GM19324 (cell line): ENCODE data around the gene BRCC3.

Source experiments
- ATAC-seq: cut with Tn5 transposase; IDR thresholded peaks from one replicate; pipeline ENCODE4 v1.9.1; 2021; ENCODE audit warnings: mild to moderate bottlenecking, moderate library complexity; ENCODE audit not compliant: unreplicated experiment, low FRiP score

The BRCC3 gene

GRCh38 chrX:155070975-155071693 lies at the start of gene BRCC3, which contains the start of the genes CMC4 and MTCP1:
Gene BRCC3, plus strand, starts transcription at chrX:155071508. Its CDS starts 20 bp downstream, at chrX:155071528.
Gene CMC4, minus strand, starts transcription at chrX:155071136. Its CDS starts 7,113 bp downstream, at chrX:155064023.
Gene MTCP1, minus strand, starts transcription at chrX:155071136. Its CDS starts 5,126 bp downstream, at chrX:155066010.
- peak; percentile 94 for ATAC-seq

- no peak for ATAC-seq
Observed at GRCh38 chrX:155022585-155022984, 48.7 kb upstream of the BRCC3 start, which contains the start of gene F8. Gene F8, minus strand, starts transcription at chrX:155022723. Its CDS starts 171 bp downstream, at chrX:155022552.

- no peak for ATAC-seq
Observed at GRCh38 chrX:155023907-155024833, 47.1 kb upstream of the BRCC3 start.

- ATAC-seq: no peak
Observed at GRCh38 chrX:155026420-155026726, 44.9 kb upstream of the BRCC3 start.

GRCh38 chrX:155026727-155027508 lies 44.4 kb upstream of the BRCC3 start, which contains the start of gene FUNDC2:
Gene FUNDC2, plus strand, starts transcription at chrX:155026844. Its CDS starts 95 bp downstream, at chrX:155026939.
- peak; percentile 96 for ATAC-seq

- no peak for ATAC-seq
Observed at GRCh38 chrX:155027509-155028066, 43.7 kb upstream of the BRCC3 start.

- ATAC-seq: no peak
Observed at GRCh38 chrX:155028129-155028528, 43.2 kb upstream of the BRCC3 start.

DNA sequence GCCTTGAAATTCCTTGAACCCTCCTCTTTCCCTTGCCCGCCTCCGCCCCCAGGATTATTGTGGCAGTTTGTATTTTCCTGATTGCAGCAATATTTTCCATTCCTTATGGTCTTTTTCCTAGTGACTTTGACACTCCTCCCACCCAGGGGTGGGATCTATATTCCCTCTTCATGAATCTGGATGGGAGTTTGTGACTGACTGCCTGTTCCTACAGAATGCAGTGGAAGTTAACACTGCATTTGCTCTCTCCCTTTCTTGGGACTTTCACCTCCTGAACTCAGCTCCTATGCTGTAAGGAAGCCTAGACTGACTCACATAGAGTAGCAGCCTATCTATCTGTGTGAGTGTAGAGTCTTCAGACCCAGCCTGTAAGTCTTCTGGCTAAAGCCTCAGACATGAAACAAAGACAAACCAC lies 42.4 kb upstream of the BRCC3 start:
- no peak for ATAC-seq

- no peak for ATAC-seq
Observed at GRCh38 chrX:155031657-155032056, 39.7 kb upstream of the BRCC3 start.

DNA sequence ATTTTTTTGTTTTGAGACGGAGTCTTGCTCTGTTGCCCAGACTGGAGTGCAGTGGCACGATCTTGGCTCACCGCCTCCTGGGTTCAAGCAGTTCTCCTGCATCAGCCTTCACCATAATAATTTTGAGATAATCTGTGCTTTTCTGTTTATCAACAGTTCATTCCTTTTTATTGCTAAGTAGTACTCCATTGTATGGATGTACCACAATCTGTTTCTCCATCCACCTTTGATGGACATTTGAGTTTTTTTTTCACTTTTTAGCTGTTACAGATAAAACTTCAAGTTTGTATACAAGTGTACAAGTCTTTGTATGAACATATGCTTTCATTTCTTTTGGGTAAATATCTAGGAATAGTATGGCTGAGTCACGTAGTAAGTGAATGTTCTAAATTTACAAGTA lies 35.6 kb upstream of the BRCC3 start:
- no peak for ATAC-seq

DNA sequence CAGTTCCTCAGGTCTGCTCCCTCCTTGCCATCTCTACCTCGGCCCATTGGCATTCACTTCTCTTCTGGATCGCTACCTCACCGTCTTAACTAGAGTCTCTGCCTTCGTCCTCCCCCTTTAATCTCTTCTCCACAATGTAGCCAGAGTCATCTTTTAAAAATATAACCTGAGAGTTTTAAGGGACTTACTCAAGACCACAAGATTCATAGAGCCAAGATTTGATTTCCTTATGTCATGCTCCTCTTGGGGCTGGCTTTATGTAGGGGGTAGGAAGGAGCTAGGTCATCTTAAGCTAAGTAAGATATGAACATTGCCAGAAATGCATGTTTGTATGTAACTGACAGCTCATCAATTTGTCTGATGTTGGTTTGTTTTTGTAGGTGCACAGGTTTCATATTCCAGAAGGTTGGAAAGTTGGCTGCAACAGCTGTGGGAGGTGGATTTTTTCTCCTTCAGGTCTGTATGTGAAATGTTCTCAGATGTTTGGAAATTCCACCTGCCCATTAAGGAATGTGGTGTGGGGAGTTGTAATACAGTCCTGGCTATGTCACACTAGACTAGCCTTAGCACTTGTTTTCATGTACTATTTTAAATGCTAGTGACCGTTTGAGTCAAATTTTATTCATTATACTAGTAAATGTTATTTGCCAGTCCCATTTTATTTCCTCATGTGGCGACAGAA lies 25.0 kb upstream of the BRCC3 start:
- no peak for ATAC-seq

- no peak for ATAC-seq
Observed at GRCh38 chrX:155046811-155047528, 24.3 kb upstream of the BRCC3 start.

- ATAC-seq: no peak
Observed at GRCh38 chrX:155048977-155049619, 22.2 kb upstream of the BRCC3 start.

DNA sequence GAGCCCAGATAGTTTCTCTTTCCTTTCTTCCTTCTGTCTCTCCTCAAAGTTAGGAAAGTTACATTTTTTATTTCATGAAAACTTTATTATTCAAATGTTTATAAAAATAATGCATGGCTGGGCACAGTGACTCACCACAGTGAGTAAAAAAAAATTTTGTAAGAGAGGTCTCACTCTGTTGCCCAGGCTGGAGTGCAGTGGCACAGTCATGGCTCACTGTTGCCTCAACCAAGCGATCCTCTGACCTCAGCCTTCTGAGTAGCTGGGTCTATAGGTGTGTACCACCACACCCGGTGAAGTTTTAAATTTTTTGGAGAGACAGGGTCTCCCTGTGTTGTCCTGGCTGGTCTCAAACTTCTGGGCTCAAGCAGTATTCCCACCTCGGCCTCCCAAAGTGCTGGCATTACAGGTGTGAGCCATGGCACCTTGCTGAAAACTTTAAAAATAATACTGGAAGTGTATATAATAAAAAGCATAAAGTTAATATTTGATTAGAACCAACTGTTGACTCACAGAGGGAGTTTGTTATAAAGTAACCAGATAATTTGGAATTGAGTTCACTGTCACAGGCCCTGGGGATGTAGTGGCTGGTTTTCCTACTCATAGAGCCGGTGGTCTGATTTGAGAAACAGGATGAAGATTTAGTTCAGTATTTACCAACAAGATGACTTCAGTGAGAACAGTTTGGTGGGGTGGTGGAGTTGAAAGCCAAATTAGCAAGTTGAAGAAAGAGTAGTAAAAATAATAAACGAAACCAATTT lies 18.4 kb upstream of the BRCC3 start:
- no peak for ATAC-seq

DNA sequence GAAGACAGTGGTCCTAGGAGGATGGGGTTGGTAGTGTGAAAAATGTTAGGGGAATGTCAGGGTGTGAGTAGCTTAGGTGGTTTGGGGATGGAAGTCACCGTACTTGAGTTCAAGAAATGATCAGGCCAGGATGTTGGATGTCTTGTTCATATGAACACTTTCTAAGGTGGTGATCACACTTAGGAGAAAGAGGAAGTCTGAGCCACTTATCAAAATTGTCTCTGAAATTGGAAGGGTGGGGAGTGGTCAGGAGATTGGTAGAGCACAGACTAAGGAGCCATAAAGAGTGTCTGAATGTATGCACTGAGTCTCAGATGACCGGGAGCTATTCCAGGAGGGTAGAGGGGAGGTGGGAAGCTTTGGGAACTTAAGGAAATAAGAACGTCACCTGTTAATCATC lies 17.7 kb upstream of the BRCC3 start:
- no peak for ATAC-seq

DNA sequence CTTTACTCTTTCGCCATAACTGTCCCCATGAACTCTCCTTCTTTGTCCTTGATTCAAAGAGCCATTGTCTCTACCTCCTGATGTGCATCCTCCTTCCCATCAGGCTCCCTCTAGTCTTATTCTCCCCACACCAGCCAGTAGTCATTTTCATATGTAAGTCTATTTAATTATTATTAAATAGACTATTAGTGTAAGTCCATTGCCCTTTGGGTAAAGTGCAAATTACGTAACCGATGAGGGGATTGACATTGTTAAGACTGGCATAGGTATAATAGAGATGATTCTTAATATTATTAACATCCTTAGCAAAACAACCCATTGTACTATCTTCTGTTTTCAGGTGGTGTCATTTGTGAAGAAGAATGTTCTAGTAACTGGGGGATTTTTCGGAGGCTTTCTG lies 17.1 kb upstream of the BRCC3 start:
- no peak for ATAC-seq

GRCh38 chrX:155055494-155055893 lies 15.8 kb upstream of the BRCC3 start:
- no peak for ATAC-seq

- ATAC-seq: no peak
Observed at GRCh38 chrX:155056471-155056870, 14.8 kb upstream of the BRCC3 start.
